GM23338 (cell line): ENCODE data around the gene RAB11B. TPM values are rescaled to one million over a fixed set of nuclear protein-coding genes. Genes with fewer than 3 reads are reported as not detected.

Experiments
- ATAC-seq: fragments of 200-7000 bp; cut with Tn5 transposase; 3 replicates; pipeline ENCODE4 v1.9.1; 2020
- DNase-seq: peaks from one replicate; pipeline ENCODE4 v3.0.0-alpha.2; 2015; ENCODE audit warnings: low spot score
- H2AFZ ChIP-seq: fragments of 200-600 bp; sonication (generic); 2 replicates; pipeline ENCODE4 v1.8.0; 2016; ENCODE audit warnings: antibody characterized with exemption, mild to moderate bottlenecking, moderate library complexity
- H3F3A ChIP-seq: fragments of 200-600 bp; sonication (generic); replicated peaks from 2 replicates; pipeline ENCODE4 v1.8.0; 2017; ENCODE audit warnings: antibody characterized with exemption, mixed run types, low read depth
- H3K27ac ChIP-seq: fragments of 200-600 bp; sonication (generic); 2 replicates; pipeline ENCODE4 v1.6.1; 2016; ENCODE audit warnings: low read depth
- H3K27me3 ChIP-seq: fragments of 200-600 bp; sonication (generic); 2 replicates; pipeline ENCODE4 v1.8.0; 2016; ENCODE audit warnings: mild to moderate bottlenecking, mixed run types, moderate library complexity; ENCODE audit not compliant: insufficient read depth
- H3K36me3 ChIP-seq: fragments of 200-600 bp; sonication (generic); 2 replicates; pipeline ENCODE4 v1.8.0; 2016; ENCODE audit warnings: mild to moderate bottlenecking; ENCODE audit not compliant: insufficient read depth
- H3K4me1 ChIP-seq: fragments of 200-600 bp; sonication (generic); 2 replicates; pipeline ENCODE4 v1.8.0; 2016; ENCODE audit warnings: mild to moderate bottlenecking, moderate library complexity; ENCODE audit not compliant: insufficient read depth
- H3K4me2 ChIP-seq: fragments of 200-600 bp; sonication (generic); 2 replicates; pipeline ENCODE4 v1.7.1; 2017; ENCODE audit warnings: mixed run types
- H3K4me3 ChIP-seq: fragments of 200-600 bp; sonication (generic); 2 replicates; pipeline ENCODE4 v1.6.1; 2016; ENCODE audit warnings: mixed run types
- H3K79me2 ChIP-seq: fragments of 200-600 bp; sonication (generic); replicated peaks from 2 replicates; pipeline ENCODE4 v1.8.0; 2017; ENCODE audit warnings: mild to moderate bottlenecking; ENCODE audit not compliant: insufficient read depth
- H3K9me2 ChIP-seq: fragments of 200-600 bp; sonication (generic); 2 replicates; pipeline ENCODE4 v1.8.0; 2017; ENCODE audit not compliant: insufficient read depth
- H4K20me1 ChIP-seq: fragments of 200-600 bp; sonication (generic); replicated peaks from 2 replicates; pipeline ENCODE4 v1.8.0; 2017; ENCODE audit warnings: mild to moderate bottlenecking; ENCODE audit not compliant: insufficient read depth
- H3K27ac Mint-ChIP-seq: 2 replicates; pipeline ENCODE4 v1.8.0; 2020; ENCODE audit warnings: inconsistent platforms, mild to moderate bottlenecking, moderate library complexity, mixed read lengths
- H3K27me3 Mint-ChIP-seq: 3 replicates; pipeline ENCODE4 v1.8.0; 2022; ENCODE audit warnings: low read depth, mild to moderate bottlenecking, moderate library complexity, mixed read lengths, inconsistent platforms; ENCODE audit not compliant: insufficient read depth, poor library complexity
- H3K36me3 Mint-ChIP-seq: 3 replicates; pipeline ENCODE4 v1.8.0; 2021; ENCODE audit warnings: low read depth, mild to moderate bottlenecking, inconsistent platforms, moderate library complexity, mixed read lengths
- H3K4me1 Mint-ChIP-seq: 3 replicates; pipeline ENCODE4 v1.8.0; 2020; ENCODE audit warnings: mild to moderate bottlenecking, inconsistent platforms, mixed read lengths
- H3K4me3 Mint-ChIP-seq: 3 replicates; pipeline ENCODE4 v1.8.0; 2021; ENCODE audit warnings: moderate library complexity, mild to moderate bottlenecking, inconsistent platforms, mixed read lengths
- H3K9me3 Mint-ChIP-seq: 3 replicates; pipeline ENCODE4 v1.8.0; 2020; ENCODE audit warnings: moderate library complexity, mild to moderate bottlenecking, inconsistent platforms, mixed read lengths
- EZH2phosphoT487 ChIP-seq: fragments of 200-600 bp; sonication (generic); IDR thresholded peaks from one replicate; pipeline ENCODE4 v1.8.1; 2018; ENCODE audit warnings: antibody characterized with exemption; ENCODE audit not compliant: unreplicated experiment
- JUNB ChIP-seq: IDR thresholded peaks from one replicate; pipeline ENCODE4 v1.6.1; 2016; ENCODE audit warnings: antibody characterized with exemption; ENCODE audit not compliant: unreplicated experiment
- NANOG ChIP-seq: IDR thresholded peaks from 2 replicates; pipeline ENCODE4 v1.6.1; 2016; ENCODE audit warnings: antibody characterized with exemption, borderline replicate concordance
- STAT1 ChIP-seq: IDR thresholded peaks from one replicate; pipeline ENCODE4 v1.6.1; 2016; ENCODE audit warnings: antibody characterized with exemption; ENCODE audit not compliant: unreplicated experiment
- ZNF114 ChIP-seq: fragments of 250-450 bp; sonication (Bioruptor Pico); IDR thresholded peaks from 2 replicates; pipeline ENCODE4 v1.5.0; 2020; ENCODE audit warnings: mild to moderate bottlenecking, moderate library complexity
- polyA plus RNA-seq: library from polyadenylated mRNA; unstranded; fragments of >200 nt; fragmentation: Nextera tagmentation; extraction: Ambion mirVana; gene quantifications from 2 replicates; pipeline ENCODE4 v1.2.1, GENCODE V29; 2016
- total RNA-seq: library from RNA; depleted of rRNA; stranded (reverse); fragments of >200 nt; shearing (Covaris generic); gene quantifications from 2 replicates; pipeline ENCODE4 v1.2.3, GENCODE V29; 2014
- TF ChIP-seq, protein P1 (sequence below): fragments of 250-450 bp; sonication (Bioruptor Pico); IDR thresholded peaks from 2 replicates; pipeline ENCODE4 v1.5.0; 2020; ENCODE audit warnings: mild to moderate bottlenecking, moderate library complexity
- TF ChIP-seq, protein P2 (sequence below): IDR thresholded peaks from one replicate; pipeline ENCODE4 v1.6.1; 2018; ENCODE audit warnings: antibody characterized with exemption; ENCODE audit not compliant: unreplicated experiment
- TF ChIP-seq, protein P3 (sequence below), 2 experiments: fragments of 200-600 bp in 1 of 2; sonication (generic) in 1 of 2; conservative IDR thresholded peaks; 2 replicates each; pipeline versions ENCODE4 v1.5.1 to v1.6.1; 2016 to 2017; ENCODE audit warnings: antibody characterized with exemption in 2 of 2, low read depth in 2 of 2, mild to moderate bottlenecking in 2 of 2, moderate library complexity in 1 of 2

The RAB11B gene
- total and polyA plus RNA-seq, 2 experiments from 2014 or later, result 66.0 to 79.6 TPM

DNA sequence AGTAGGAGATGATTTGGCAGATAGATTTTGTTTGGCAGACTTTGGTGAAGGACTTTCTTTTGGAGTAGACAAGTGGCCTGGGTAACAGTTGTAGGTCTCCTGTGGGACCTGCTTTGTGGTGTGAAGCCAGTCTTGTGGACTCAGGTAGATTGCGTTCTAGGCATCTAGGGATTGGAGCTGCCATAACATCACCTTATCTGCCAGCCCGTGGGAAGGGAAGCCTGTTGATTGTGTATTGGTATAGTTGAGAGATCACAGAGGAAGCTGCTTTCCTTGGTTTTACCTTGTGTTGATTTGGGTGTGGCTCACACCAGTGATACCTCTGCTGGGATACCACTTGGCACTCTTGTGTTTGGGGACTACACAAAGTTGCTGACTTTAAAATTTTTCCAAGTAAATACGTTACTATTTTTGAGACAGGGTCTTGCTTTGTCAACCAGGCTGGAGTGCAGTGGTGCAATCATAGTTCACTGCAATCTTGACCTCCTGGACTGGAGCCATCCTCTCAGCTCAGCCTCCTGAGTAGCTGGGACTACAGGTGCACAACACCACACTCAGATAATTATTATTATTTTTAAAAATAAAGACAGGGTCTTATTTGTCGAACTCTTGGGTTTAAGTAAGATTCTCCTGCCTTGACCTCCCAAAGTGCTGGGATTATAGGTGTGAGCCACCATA lies 62.4 kb downstream of the RAB11B start (continued):
- TF ChIP-seq, protein P1, sequence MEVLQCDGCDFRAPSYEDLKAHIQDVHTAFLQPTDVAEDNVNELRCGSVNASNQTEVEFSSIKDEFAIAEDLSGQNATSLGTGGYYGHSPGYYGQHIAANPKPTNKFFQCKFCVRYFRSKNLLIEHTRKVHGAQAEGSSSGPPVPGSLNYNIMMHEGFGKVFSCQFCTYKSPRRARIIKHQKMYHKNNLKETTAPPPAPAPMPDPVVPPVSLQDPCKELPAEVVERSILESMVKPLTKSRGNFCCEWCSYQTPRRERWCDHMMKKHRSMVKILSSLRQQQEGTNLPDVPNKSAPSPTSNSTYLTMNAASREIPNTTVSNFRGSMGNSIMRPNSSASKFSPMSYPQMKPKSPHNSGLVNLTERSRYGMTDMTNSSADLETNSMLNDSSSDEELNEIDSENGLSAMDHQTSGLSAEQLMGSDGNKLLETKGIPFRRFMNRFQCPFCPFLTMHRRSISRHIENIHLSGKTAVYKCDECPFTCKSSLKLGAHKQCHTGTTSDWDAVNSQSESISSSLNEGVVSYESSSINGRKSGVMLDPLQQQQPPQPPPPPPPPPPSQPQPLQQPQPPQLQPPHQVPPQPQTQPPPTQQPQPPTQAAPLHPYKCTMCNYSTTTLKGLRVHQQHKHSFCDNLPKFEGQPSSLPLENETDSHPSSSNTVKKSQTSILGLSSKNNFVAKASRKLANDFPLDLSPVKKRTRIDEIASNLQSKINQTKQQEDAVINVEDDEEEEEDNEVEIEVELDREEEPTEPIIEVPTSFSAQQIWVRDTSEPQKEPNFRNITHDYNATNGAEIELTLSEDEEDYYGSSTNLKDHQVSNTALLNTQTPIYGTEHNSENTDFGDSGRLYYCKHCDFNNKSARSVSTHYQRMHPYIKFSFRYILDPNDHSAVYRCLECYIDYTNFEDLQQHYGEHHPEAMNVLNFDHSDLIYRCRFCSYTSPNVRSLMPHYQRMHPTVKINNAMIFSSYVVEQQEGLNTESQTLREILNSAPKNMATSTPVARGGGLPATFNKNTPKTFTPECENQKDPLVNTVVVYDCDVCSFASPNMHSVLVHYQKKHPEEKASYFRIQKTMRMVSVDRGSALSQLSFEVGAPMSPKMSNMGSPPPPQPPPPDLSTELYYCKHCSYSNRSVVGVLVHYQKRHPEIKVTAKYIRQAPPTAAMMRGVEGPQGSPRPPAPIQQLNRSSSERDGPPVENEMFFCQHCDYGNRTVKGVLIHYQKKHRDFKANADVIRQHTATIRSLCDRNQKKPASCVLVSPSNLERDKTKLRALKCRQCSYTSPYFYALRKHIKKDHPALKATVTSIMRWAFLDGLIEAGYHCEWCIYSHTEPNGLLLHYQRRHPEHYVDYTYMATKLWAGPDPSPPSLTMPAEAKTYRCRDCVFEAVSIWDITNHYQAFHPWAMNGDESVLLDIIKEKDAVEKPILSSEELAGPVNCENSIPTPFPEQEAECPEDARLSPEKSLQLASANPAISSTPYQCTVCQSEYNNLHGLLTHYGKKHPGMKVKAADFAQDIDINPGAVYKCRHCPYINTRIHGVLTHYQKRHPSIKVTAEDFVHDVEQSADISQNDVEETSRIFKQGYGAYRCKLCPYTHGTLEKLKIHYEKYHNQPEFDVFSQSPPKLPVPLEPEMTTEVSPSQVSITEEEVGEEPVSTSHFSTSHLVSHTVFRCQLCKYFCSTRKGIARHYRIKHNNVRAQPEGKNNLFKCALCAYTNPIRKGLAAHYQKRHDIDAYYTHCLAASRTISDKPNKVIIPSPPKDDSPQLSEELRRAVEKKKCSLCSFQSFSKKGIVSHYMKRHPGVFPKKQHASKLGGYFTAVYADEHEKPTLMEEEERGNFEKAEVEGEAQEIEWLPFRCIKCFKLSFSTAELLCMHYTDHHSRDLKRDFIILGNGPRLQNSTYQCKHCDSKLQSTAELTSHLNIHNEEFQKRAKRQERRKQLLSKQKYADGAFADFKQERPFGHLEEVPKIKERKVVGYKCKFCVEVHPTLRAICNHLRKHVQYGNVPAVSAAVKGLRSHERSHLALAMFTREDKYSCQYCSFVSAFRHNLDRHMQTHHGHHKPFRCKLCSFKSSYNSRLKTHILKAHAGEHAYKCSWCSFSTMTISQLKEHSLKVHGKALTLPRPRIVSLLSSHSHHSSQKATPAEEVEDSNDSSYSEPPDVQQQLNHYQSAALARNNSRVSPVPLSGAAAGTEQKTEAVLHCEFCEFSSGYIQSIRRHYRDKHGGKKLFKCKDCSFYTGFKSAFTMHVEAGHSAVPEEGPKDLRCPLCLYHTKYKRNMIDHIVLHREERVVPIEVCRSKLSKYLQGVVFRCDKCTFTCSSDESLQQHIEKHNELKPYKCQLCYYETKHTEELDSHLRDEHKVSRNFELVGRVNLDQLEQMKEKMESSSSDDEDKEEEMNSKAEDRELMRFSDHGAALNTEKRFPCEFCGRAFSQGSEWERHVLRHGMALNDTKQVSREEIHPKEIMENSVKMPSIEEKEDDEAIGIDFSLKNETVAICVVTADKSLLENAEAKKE, result no peak
- TF ChIP-seq JUNB, result no peak

DNA sequence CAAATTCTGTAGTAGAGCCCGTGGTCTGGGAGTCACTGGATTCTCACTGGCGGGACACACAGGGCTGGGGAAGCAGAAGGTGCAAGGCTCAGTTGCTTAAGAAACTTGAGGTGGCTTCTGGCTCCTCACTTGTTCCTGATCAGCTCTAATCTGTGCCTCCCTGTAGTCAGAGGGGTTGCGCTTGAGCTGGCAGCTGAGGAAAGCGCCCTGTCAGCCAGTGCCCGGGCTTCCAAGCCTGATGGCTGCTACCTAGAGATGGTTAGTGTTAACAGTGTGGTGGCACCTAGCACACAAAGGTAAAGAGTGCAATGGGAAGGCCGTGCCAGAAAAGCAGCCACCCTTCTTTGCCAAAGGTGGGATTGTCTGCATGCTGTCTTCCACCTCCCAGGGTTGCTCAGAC lies 63.5 kb downstream of the RAB11B start:
- no peaks in the 10 kb centered on the region for H3F3A ChIP-seq
- peaks cover 17% of the 10 kb centered on the region; the same call in 1 of the 2 replicates for H3K36me3 ChIP-seq
- Mint-ChIP-seq H3K4me3 (no peak overlapping the region), H3K27ac (no peak overlapping the region), H3K9me3 (no peaks in the 10 kb centered on the region), H3K36me3 (peaks cover 78% of the 10 kb centered on the region), H3K4me1 (peaks cover 86% of the 10 kb centered on the region), H3K27me3 (peaks cover 7% of the 10 kb centered on the region)
- no peaks in the 10 kb centered on the region for H3K9me2 ChIP-seq
- no peak overlapping the region for H3K4me3 ChIP-seq
- H3K27me3 ChIP-seq, result no peaks in the 10 kb centered on the region
- peaks cover 80% of the 10 kb centered on the region for H3K4me1 ChIP-seq
- H4K20me1 ChIP-seq, result peaks cover 90% of the 10 kb centered on the region
- ATAC-seq (no peak), DNase-seq (no peak)
- no peak overlapping the region for H3K4me2 ChIP-seq
- no peak overlapping the region for H2AFZ ChIP-seq
- peak overlapping the region; percentile 11; the same call in 1 of the 2 replicates for H3K27ac ChIP-seq
- H3K79me2 ChIP-seq, result peaks cover 99% of the 10 kb centered on the region
- TF ChIP-seq, protein P2, sequence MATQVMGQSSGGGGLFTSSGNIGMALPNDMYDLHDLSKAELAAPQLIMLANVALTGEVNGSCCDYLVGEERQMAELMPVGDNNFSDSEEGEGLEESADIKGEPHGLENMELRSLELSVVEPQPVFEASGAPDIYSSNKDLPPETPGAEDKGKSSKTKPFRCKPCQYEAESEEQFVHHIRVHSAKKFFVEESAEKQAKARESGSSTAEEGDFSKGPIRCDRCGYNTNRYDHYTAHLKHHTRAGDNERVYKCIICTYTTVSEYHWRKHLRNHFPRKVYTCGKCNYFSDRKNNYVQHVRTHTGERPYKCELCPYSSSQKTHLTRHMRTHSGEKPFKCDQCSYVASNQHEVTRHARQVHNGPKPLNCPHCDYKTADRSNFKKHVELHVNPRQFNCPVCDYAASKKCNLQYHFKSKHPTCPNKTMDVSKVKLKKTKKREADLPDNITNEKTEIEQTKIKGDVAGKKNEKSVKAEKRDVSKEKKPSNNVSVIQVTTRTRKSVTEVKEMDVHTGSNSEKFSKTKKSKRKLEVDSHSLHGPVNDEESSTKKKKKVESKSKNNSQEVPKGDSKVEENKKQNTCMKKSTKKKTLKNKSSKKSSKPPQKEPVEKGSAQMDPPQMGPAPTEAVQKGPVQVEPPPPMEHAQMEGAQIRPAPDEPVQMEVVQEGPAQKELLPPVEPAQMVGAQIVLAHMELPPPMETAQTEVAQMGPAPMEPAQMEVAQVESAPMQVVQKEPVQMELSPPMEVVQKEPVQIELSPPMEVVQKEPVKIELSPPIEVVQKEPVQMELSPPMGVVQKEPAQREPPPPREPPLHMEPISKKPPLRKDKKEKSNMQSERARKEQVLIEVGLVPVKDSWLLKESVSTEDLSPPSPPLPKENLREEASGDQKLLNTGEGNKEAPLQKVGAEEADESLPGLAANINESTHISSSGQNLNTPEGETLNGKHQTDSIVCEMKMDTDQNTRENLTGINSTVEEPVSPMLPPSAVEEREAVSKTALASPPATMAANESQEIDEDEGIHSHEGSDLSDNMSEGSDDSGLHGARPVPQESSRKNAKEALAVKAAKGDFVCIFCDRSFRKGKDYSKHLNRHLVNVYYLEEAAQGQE, result no peak
- TF ChIP-seq, protein P3, sequence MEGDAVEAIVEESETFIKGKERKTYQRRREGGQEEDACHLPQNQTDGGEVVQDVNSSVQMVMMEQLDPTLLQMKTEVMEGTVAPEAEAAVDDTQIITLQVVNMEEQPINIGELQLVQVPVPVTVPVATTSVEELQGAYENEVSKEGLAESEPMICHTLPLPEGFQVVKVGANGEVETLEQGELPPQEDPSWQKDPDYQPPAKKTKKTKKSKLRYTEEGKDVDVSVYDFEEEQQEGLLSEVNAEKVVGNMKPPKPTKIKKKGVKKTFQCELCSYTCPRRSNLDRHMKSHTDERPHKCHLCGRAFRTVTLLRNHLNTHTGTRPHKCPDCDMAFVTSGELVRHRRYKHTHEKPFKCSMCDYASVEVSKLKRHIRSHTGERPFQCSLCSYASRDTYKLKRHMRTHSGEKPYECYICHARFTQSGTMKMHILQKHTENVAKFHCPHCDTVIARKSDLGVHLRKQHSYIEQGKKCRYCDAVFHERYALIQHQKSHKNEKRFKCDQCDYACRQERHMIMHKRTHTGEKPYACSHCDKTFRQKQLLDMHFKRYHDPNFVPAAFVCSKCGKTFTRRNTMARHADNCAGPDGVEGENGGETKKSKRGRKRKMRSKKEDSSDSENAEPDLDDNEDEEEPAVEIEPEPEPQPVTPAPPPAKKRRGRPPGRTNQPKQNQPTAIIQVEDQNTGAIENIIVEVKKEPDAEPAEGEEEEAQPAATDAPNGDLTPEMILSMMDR (conservative IDR thresholded peaks at IDR 0.05; ENCODE audit: low read depth in 2 of 2), result no peak
- TF ChIP-seq STAT1 (no peak), NANOG (no peak), ZNF114 (CRISPR knock-in tag) (no peak), EZH2phosphoT487 (no peak)
